WTC11 (cell line): ENCODE results near the gene ZBTB7C. TPM values are rescaled to one million over a fixed set of nuclear protein-coding genes. Genes with fewer than 3 reads are reported as not detected.
A peak's percentile ranks its signal among the peaks of the same experiment; 100 is the strongest.

Experiments used
- ATAC-seq: fragments of 200-7000 bp; cut with Tn5 transposase; 2 replicates; pipeline ENCODE4 v1.10.0; 2021; ENCODE audit warnings: mild to moderate bottlenecking, moderate library complexity
- CTCF ChIA-PET: fragments of 300-600 bp; sonication (Branson Sonifier 250); formaldehyde crosslinking; loops from one replicate; lab custom pipeline; 2021; ENCODE audit warnings: antibody characterized with exemption; lab: Charles Lee
- POLR2A ChIA-PET: fragments of 350-600 bp; sonication (Branson Sonifier 250); formaldehyde crosslinking; loops from one replicate; lab custom pipeline; 2021; ENCODE audit warnings: antibody characterized with exemption; lab: Charles Lee
- DNase-seq: peaks from one replicate; pipeline ENCODE4 v3.0.0; 2021; ENCODE audit warnings: low spot score
- H3K27ac Mint-ChIP-seq: 2 replicates; pipeline ENCODE4 v1.8.0; 2021; ENCODE audit warnings: mixed read lengths
- H3K27me3 Mint-ChIP-seq: 2 replicates; pipeline ENCODE4 v1.8.0; 2021; ENCODE audit warnings: low read depth, mild to moderate bottlenecking, moderate library complexity, mixed read lengths
- H3K36me3 Mint-ChIP-seq: 2 replicates; pipeline ENCODE4 v1.8.0; 2021; ENCODE audit warnings: mixed read lengths
- H3K4me1 Mint-ChIP-seq: 2 replicates; pipeline ENCODE4 v1.8.0; 2022; ENCODE audit warnings: mixed read lengths
- H3K4me3 Mint-ChIP-seq: 2 replicates; pipeline ENCODE4 v1.8.0; 2021; ENCODE audit warnings: mild to moderate bottlenecking, moderate library complexity, mixed read lengths
- H3K9me3 Mint-ChIP-seq: 2 replicates; pipeline ENCODE4 v1.8.0; 2021; ENCODE audit warnings: mixed read lengths
- ATF3 ChIP-seq: sonication (generic); formaldehyde crosslinking; conservative IDR thresholded peaks from 2 replicates; pipeline ENCODE4 v1.8.1; 2022; ENCODE audit warnings: mild to moderate bottlenecking, missing genetic modification reagents
- E2F1 ChIP-seq: sonication (generic); formaldehyde crosslinking; IDR thresholded peaks from 2 replicates; pipeline ENCODE4 v1.8.0; 2022; ENCODE audit warnings: mild to moderate bottlenecking, missing genetic modification reagents
- FOXP4 ChIP-seq: sonication (generic); formaldehyde crosslinking; IDR thresholded peaks from 2 replicates; pipeline ENCODE4 v1.8.0; 2022; ENCODE audit warnings: mild to moderate bottlenecking, missing genetic modification reagents
- GTF2I ChIP-seq: fragments of 250-450 bp; sonication (Bioruptor Pico); conservative IDR thresholded peaks from 2 replicates; pipeline ENCODE4 v1.4.0; 2021; ENCODE audit warnings: mild to moderate bottlenecking
- KAT7 ChIP-seq: sonication (generic); formaldehyde crosslinking; IDR thresholded peaks from 2 replicates; pipeline ENCODE4 v1.8.1; 2023; ENCODE audit warnings: missing genetic modification reagents, mild to moderate bottlenecking, borderline replicate concordance
- NFATC4 ChIP-seq: fragments of 250-450 bp; sonication (Bioruptor Pico); IDR thresholded peaks from 2 replicates; pipeline ENCODE4 v1.9.0; 2021; ENCODE audit warnings: mild to moderate bottlenecking
- NR1H2 ChIP-seq: sonication (generic); formaldehyde crosslinking; IDR thresholded peaks from 2 replicates; pipeline ENCODE4 v1.9.0; 2021; ENCODE audit warnings: mild to moderate bottlenecking, moderate library complexity, missing genetic modification reagents
- SP1 ChIP-seq: sonication (generic); formaldehyde crosslinking; conservative IDR thresholded peaks from 2 replicates; pipeline ENCODE4 v1.8.1; 2022; ENCODE audit warnings: missing genetic modification reagents
- TP53 ChIP-seq: sonication (generic); formaldehyde crosslinking; IDR thresholded peaks from 2 replicates; pipeline ENCODE4 v1.8.1; 2023; ENCODE audit warnings: mild to moderate bottlenecking, missing genetic modification reagents
- USF1 ChIP-seq: sonication (generic); formaldehyde crosslinking; IDR thresholded peaks from 2 replicates; pipeline ENCODE4 v1.8.0; 2022; ENCODE audit warnings: mild to moderate bottlenecking, missing genetic modification reagents
- USF2 ChIP-seq: sonication (generic); formaldehyde crosslinking; IDR thresholded peaks from 2 replicates; pipeline ENCODE4 v1.8.1; 2023; ENCODE audit warnings: mild to moderate bottlenecking, missing genetic modification reagents, moderate library complexity
- ZBTB21 ChIP-seq: sonication (generic); formaldehyde crosslinking; IDR thresholded peaks from 2 replicates; pipeline ENCODE4 v1.8.1; 2023; ENCODE audit warnings: mild to moderate bottlenecking, missing genetic modification reagents, borderline replicate concordance
- ZNF263 ChIP-seq: sonication (generic); formaldehyde crosslinking; IDR thresholded peaks from 2 replicates; pipeline ENCODE4 v1.8.1; 2022; ENCODE audit warnings: low read depth, mild to moderate bottlenecking, moderate library complexity, missing genetic modification reagents
- ZNF532 ChIP-seq: fragments of 250-450 bp; sonication (Bioruptor Pico); IDR thresholded peaks from 2 replicates; pipeline ENCODE4 v1.9.0; 2021; ENCODE audit warnings: mild to moderate bottlenecking, borderline replicate concordance
- total RNA-seq: library from RNA; stranded (reverse); gene quantifications from 3 replicates; pipeline ENCODE4 v1.2.3, GENCODE V29; 2021
- TF ChIP-seq, protein P1 (sequence below): fragments of 250-450 bp; sonication (Bioruptor Pico); IDR thresholded peaks from 2 replicates; pipeline ENCODE4 v2.1.2; 2022; ENCODE audit warnings: mild to moderate bottlenecking, moderate library complexity
- TF ChIP-seq, protein P2 (sequence below): sonication (generic); formaldehyde crosslinking; IDR thresholded peaks from 2 replicates; pipeline ENCODE4 v1.8.0; 2023; ENCODE audit warnings: missing genetic modification reagents

The ZBTB7C gene
- total RNA-seq, 1 experiment from 2014 or later: 0.48 TPM

GRCh38 chr18:48376406-48376805, 32.8 kb downstream of the ZBTB7C start:
- H3K36me3 Mint-ChIP-seq: no peaks in the 10 kb centered on the region
- ATAC-seq: peak; percentile 96
- TF ChIP-seq ATF3 (no peak), USF2 (CRISPR knock-in tag) (peak; percentile 70)
- TF ChIP-seq, protein P1, sequence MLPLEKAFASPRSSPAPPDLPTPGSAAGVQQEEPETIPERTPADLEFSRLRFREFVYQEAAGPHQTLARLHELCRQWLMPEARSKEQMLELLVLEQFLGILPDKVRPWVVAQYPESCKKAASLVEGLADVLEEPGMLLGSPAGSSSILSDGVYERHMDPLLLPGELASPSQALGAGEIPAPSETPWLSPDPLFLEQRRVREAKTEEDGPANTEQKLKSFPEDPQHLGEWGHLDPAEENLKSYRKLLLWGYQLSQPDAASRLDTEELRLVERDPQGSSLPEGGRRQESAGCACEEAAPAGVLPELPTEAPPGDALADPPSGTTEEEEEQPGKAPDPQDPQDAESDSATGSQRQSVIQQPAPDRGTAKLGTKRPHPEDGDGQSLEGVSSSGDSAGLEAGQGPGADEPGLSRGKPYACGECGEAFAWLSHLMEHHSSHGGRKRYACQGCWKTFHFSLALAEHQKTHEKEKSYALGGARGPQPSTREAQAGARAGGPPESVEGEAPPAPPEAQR (CRISPR knock-in tag): no peak
- TF ChIP-seq, all 79 proteins: peak for 1
- peaks cover 30% of the 10 kb centered on the region for H3K4me1 Mint-ChIP-seq
- CTCF ChIA-PET: interaction anchor here (1.4 to 2.0 kb wide), 3 partner anchors 69 to 81 kb away, joined by 3 to 5 read pairs (median 5); no protein-coding TSS in a partner anchor
- H3K4me3 Mint-ChIP-seq: no peak overlapping the region
- H3K27ac Mint-ChIP-seq: no peak overlapping the region
- H3K9me3 Mint-ChIP-seq: peaks cover 3% of the 10 kb centered on the region; the same call in 1 of the 2 replicates
- peak; percentile 48 for DNase-seq
- POLR2A ChIA-PET: no interaction called here
- H3K27me3 Mint-ChIP-seq: no peaks in the 10 kb centered on the region; the same call in 1 of the 2 replicates

- no peaks in the 10 kb centered on the region for H3K36me3 Mint-ChIP-seq
- no peak overlapping the region for H3K4me3 Mint-ChIP-seq
- peaks cover 30% of the 10 kb centered on the region for H3K4me1 Mint-ChIP-seq
- peaks cover 3% of the 10 kb centered on the region; the same call in 1 of the 2 replicates for H3K9me3 Mint-ChIP-seq
- ChIA-PET CTCF (interaction anchor here (1.4 to 2.0 kb wide), 3 partner anchors 70 to 80 kb away, joined by 3 to 5 read pairs (median 5); no protein-coding TSS in a partner anchor), POLR2A (no interaction called here)
- no peak for DNase-seq
- ATAC-seq: no peak
- H3K27me3 Mint-ChIP-seq: no peaks in the 10 kb centered on the region; the same call in 1 of the 2 replicates
- H3K27ac Mint-ChIP-seq: no peak overlapping the region
- no peak for TF ChIP-seq NR1H2
- no peak for TF ChIP-seq TP53 (CRISPR knock-in tag)
- TF ChIP-seq KAT7 (CRISPR knock-in tag): no peak
- TF ChIP-seq E2F1 (CRISPR knock-in tag): no peak
- no peak for TF ChIP-seq GTF2I (CRISPR knock-in tag)
- TF ChIP-seq NFATC4 (CRISPR knock-in tag): no peak
Observed at GRCh38 chr18:48375150-48375800, 33.9 kb downstream of the ZBTB7C start.

- DNase-seq (no peak), ATAC-seq (no peak)
- H3K27me3 Mint-ChIP-seq: no peaks in the 10 kb centered on the region; the same call in 1 of the 2 replicates
- H3K4me1 Mint-ChIP-seq: peaks cover 28% of the 10 kb centered on the region
- ChIA-PET POLR2A (no interaction called here), CTCF (interaction anchor here (1.4 to 2.0 kb wide), 2 partner anchors 71 to 79 kb away, joined by 3 to 5 read pairs; no protein-coding TSS in a partner anchor)
- H3K4me3 Mint-ChIP-seq: no peak overlapping the region
- no peak overlapping the region for H3K27ac Mint-ChIP-seq
- no peaks in the 10 kb centered on the region for H3K36me3 Mint-ChIP-seq
- H3K9me3 Mint-ChIP-seq: peaks cover 3% of the 10 kb centered on the region; the same call in 1 of the 2 replicates
- TF ChIP-seq ZNF263 (CRISPR knock-in tag) (no peak), ZBTB21 (CRISPR knock-in tag) (no peak), SP1 (CRISPR knock-in tag) (no peak), FOXP4 (CRISPR knock-in tag) (no peak), ZNF532 (CRISPR knock-in tag) (no peak), USF2 (CRISPR knock-in tag) (no peak), USF1 (CRISPR knock-in tag) (no peak)
- TF ChIP-seq, protein P2, sequence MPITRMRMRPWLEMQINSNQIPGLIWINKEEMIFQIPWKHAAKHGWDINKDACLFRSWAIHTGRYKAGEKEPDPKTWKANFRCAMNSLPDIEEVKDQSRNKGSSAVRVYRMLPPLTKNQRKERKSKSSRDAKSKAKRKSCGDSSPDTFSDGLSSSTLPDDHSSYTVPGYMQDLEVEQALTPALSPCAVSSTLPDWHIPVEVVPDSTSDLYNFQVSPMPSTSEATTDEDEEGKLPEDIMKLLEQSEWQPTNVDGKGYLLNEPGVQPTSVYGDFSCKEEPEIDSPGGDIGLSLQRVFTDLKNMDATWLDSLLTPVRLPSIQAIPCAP (CRISPR knock-in tag): no peak
Observed at GRCh38 chr18:48374423-48375149, 34.6 kb downstream of the ZBTB7C start.
